Measurements from ENCODE around the gene FRMD5.

GRCh38 chr15:44153352-44153751 is 41.7 kb downstream of the FRMD5 start:
- TF ChIP-seq CTCF (IDR thresholded peaks at IDR 0.05), result no peak
- TF ChIP-seq POLR2AphosphoS5 (IDR thresholded peaks at IDR 0.05), result no peak
- TF ChIP-seq POLR2A (IDR thresholded peaks at IDR 0.05), result no peak
- no peak for TF ChIP-seq EP300 (IDR thresholded peaks at IDR 0.05; ENCODE audit: low read depth)
